Sigmoid colon (tissue), 7 donors: Measurements from ENCODE around the gene TMOD3. TPM values are rescaled to one million over a fixed set of nuclear protein-coding genes. Genes with fewer than 3 reads are reported as not detected.
A peak's percentile ranks its signal among the peaks of the same experiment; 100 is the strongest.

Experiments
- DNase-seq: peaks from one replicate; pipeline ENCODE4 v3.0.0-alpha.2; 2019
- H3K27ac ChIP-seq, 4 donors: fragments of 200-600 bp; sonication (generic); one replicate each; pipeline ENCODE4 v1.5.1; 2016 to 2019; ENCODE audit warnings: mild to moderate bottlenecking in 1 of 4
- H3K27me3 ChIP-seq, 3 donors: fragments of 200-600 bp; sonication (generic); one replicate each; pipeline ENCODE4 v1.5.1; 2019; ENCODE audit warnings: mild to moderate bottlenecking in 1 of 3
- H3K36me3 ChIP-seq, 4 donors: fragments of 200-600 bp; sonication (generic); one replicate each; pipeline ENCODE4 v1.5.1; 2016 to 2019
- H3K4me1 ChIP-seq, 4 donors: fragments of 200-600 bp; sonication (generic); one replicate each; pipeline ENCODE4 v1.5.1; 2017 to 2019
- H3K4me3 ChIP-seq, 4 donors: fragments of 200-600 bp; sonication (generic); one replicate each; pipeline ENCODE4 v1.5.1; 2017 to 2019; ENCODE audit warnings: mild to moderate bottlenecking in 2 of 4, moderate library complexity in 1 of 4
- H3K9me3 ChIP-seq, 4 donors: fragments of 200-600 bp in 3 of 4; sonication (generic) in 3 of 4; one replicate each; pipeline versions ENCODE4 v1.5.1 to v1.6.1; 2013 to 2019
- CTCF ChIP-seq, 4 experiments: fragments of 450-650 bp in 3 of 4; fragments of 200-600 bp in 1 of 4; IDR thresholded peaks; one replicate each; pipeline ENCODE4 v1.5.1; 2016 to 2019; ENCODE audit warnings: antibody characterized with exemption in 4 of 4, mild to moderate bottlenecking in 3 of 4, moderate library complexity in 2 of 4
- EP300 ChIP-seq, 4 donors: sonication (generic); formaldehyde crosslinking; IDR thresholded peaks; one replicate each; pipeline ENCODE4 v1.6.1; 2017; ENCODE audit warnings: antibody characterized with exemption in 4 of 4
- POLR2A ChIP-seq, 2 donors: fragments of 450-650 bp; IDR thresholded peaks; one replicate each; pipeline ENCODE4 v1.6.1; 2016; ENCODE audit warnings: antibody characterized with exemption in 2 of 2, mild to moderate bottlenecking in 2 of 2, moderate library complexity in 2 of 2
- POLR2AphosphoS5 ChIP-seq, 4 donors: sonication (generic); formaldehyde crosslinking; IDR thresholded peaks; one replicate each; pipeline ENCODE4 v1.6.1; 2017; ENCODE audit warnings: antibody characterized with exemption in 4 of 4
- WGBS, 2 donors: extraction: QIAGEN DNeasy Blood & Tissue Kit; methylation state at CpG; one replicate each; pipeline ENCODE4 v1.1.7; 2013; 5-methylcytosine and 5-hydroxymethylcytosine counted together
- intact Hi-C: fragments of 100-400 bp; cut with DNase I; formaldehyde crosslinking; loops from one replicate; pipeline ENCODE4 v1.15.1; 2023
- polyA plus RNA-seq, 3 donors: library from polyadenylated mRNA; stranded (reverse); fragments of 200-250 nt; gene quantifications; one replicate each; pipeline ENCODE4 v1.2.3, GENCODE V29; 2013
- total RNA-seq, 4 donors: library from RNA; depleted of rRNA; stranded (reverse); fragments of >200 nt; gene quantifications; one replicate each; pipeline ENCODE4 v1.1.0, GENCODE V29; 2016
- donor health status: healthy with polysubstance abuse.
- donor health status: Bipolar disorder and iron deficiency.
- donor health status: healthy.

The TMOD3 gene
- total and polyA plus RNA-seq, 7 donors, result 10.7 to 23.1 (median 15.3) TPM

- intact Hi-C loops, result no loop called here
- no peak for DNase-seq
- 84 to 90% methylated on average over 1 of the region's 1 CpG for WGBS, 2 donors
- no peak overlapping the region for H3K27ac ChIP-seq
- no peaks in the 10 kb centered on the region for H3K27me3 ChIP-seq
- H3K4me1 ChIP-seq, result peaks cover 0 to 12% (median 4%) of the 10 kb centered on the region in 4 donors
- H3K9me3 ChIP-seq, result peaks cover 0 to 3% (median 0%) of the 10 kb centered on the region in 4 donors
- TF ChIP-seq POLR2AphosphoS5 (IDR thresholded peaks at IDR 0.05) (no peak), POLR2A (IDR thresholded peaks at IDR 0.05) (no peak), CTCF (IDR thresholded peaks at IDR 0.05) (no peak)
- H3K4me3 ChIP-seq, result no peak overlapping the region
- peaks cover 4 to 53% (median 10%) of the 10 kb centered on the region in 4 donors for H3K36me3 ChIP-seq
Observed at GRCh38 chr15:51866751-51867150, 37.3 kb downstream of the TMOD3 start.

- Histone ChIP-seq H3K4me1 (peaks cover 0 to 12% (median 5%) of the 10 kb centered on the region in 4 donors), H3K4me3 (no peak overlapping the region), H3K36me3 (peaks cover 4 to 49% (median 5%) of the 10 kb centered on the region in 4 donors), H3K27ac (no peak overlapping the region), H3K9me3 (peaks cover 0 to 3% (median 0%) of the 10 kb centered on the region in 4 donors), H3K27me3 (no peaks in the 10 kb centered on the region)
- DNase-seq, result no peak
- no peak for TF ChIP-seq EP300 (IDR thresholded peaks at IDR 0.05)
- no peak for TF ChIP-seq POLR2A (IDR thresholded peaks at IDR 0.05)
- no peak for TF ChIP-seq CTCF (IDR thresholded peaks at IDR 0.05)
- no peak for TF ChIP-seq POLR2AphosphoS5 (IDR thresholded peaks at IDR 0.05)
- intact Hi-C loops, result no loop called here
- 13 to 54% methylated on average over 2 of the region's 2 CpGs for WGBS, 2 donors
Observed at GRCh38 chr15:51869060-51869421, 39.6 kb downstream of the TMOD3 start.

DNA sequence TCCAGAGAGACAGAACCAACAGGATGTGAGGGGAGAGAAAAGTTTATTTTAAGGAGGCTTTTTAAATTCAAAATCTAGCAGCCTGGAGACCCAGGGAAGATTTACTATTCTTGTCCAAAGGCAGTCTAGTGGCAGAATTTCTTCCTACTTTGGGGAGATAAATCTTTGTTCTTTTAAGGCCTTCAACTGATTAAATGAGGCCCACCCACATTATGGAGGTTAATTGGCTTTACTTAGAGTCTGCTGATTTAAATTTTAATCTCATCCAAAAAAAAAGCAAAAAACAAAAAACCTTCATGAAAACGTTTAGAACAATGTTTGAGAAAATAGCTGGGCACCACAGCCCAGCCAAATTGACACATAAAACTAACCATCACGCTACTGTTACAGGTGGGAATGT lies 41.3 kb downstream of the TMOD3 start:
- H3K4me3 ChIP-seq, result no peak overlapping the region
- H3K27me3 ChIP-seq, result no peaks in the 10 kb centered on the region
- H3K4me1 ChIP-seq, result peaks cover 0 to 23% (median 16%) of the 10 kb centered on the region in 4 donors
- no peak for DNase-seq
- WGBS, 2 donors, result 77 to 86% methylated on average over 2 of the region's 2 CpGs
- TF ChIP-seq POLR2AphosphoS5 (IDR thresholded peaks at IDR 0.05) (no peak), CTCF (IDR thresholded peaks at IDR 0.05) (no peak), POLR2A (IDR thresholded peaks at IDR 0.05) (no peak), EP300 (IDR thresholded peaks at IDR 0.05) (no peak)
- H3K36me3 ChIP-seq, result peaks cover 0 to 35% (median 5%) of the 10 kb centered on the region in 4 donors
- peaks cover 0 to 3% (median 0%) of the 10 kb centered on the region in 4 donors for H3K9me3 ChIP-seq
- intact Hi-C loops, result no loop called here
- no peak overlapping the region for H3K27ac ChIP-seq

DNA sequence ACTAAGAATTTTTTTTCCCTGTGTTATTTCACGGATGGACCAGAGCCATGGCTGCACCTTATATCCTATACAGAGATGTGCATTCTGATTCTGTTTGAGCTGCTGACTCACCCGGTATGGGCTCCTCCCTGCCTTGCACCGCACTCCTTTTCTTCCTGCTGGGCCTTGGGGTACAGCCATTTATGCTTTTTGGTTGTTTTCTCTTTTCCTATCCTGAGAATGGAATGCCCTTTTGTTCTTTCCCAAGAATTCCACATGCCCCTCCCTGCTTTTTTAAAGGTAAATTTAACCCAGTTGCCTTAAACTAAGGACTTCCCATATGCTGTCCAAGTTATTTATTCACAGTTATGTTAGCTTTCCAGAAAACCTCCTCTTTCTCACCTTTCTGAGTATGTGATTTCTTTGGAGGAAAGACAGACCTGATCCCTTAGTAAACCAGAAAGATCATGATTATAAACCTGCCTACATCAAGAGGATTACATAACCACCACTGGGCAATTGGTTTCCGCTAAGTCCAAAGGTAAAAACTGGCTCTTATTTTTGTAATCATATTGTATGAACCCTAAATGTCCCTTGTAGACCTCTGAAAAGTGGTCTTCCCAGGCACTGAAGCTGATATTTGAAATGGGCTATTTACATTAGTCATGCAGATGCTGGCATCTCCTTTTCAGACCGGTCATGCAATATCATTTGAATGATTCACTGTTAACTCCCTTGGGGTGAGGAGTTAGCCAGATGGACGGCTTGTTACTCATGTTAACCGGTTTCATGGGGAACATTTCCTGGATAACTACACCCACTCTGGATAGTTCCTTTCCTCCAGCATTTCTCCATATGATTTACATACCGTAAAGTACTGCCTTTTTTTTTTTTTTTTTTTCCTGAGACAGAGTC lies 45.5 kb downstream of the TMOD3 start:
- H3K9me3 ChIP-seq, result peaks cover 0 to 3% (median 0%) of the 10 kb centered on the region in 4 donors
- TF ChIP-seq EP300 (IDR thresholded peaks at IDR 0.05), result no peak
- TF ChIP-seq POLR2AphosphoS5 (IDR thresholded peaks at IDR 0.05), result peak in 2 of 4 donors; percentile 8 to 58
- peaks cover 0 to 24% (median 5%) of the 10 kb centered on the region in 4 donors for H3K36me3 ChIP-seq
- intact Hi-C loops, result no loop called here
- no peaks in the 10 kb centered on the region for H3K27me3 ChIP-seq
- DNase-seq, result peak; percentile 67
- 29 to 65% methylated on average over 8 of the region's 8 CpGs for WGBS, 2 donors
- peak overlapping the region; percentile 34 to 52 (median 41) for H3K27ac ChIP-seq
- H3K4me3 ChIP-seq, result no peak overlapping the region
- peaks cover 0 to 32% (median 25%) of the 10 kb centered on the region in 4 donors for H3K4me1 ChIP-seq

- intact Hi-C loops, result no loop called here
- Histone ChIP-seq H3K4me1 (peaks cover 0 to 38% (median 30%) of the 10 kb centered on the region in 4 donors), H3K27ac (peak overlapping the region in 2 of 4 donors; percentile 43 to 52)
Observed at GRCh38 chr15:51876169-51876568, 46.7 kb downstream of the TMOD3 start.

More at GRCh38 chr15:51876169-51876568, 46.7 kb downstream of the TMOD3 start:
- no peaks in the 10 kb centered on the region for H3K27me3 ChIP-seq
- H3K36me3 ChIP-seq, result peaks cover 0 to 12% (median 0%) of the 10 kb centered on the region in 4 donors
- no peak for TF ChIP-seq CTCF (IDR thresholded peaks at IDR 0.05)
- no peak for TF ChIP-seq EP300 (IDR thresholded peaks at IDR 0.05)
- TF ChIP-seq POLR2A (IDR thresholded peaks at IDR 0.05), result no peak
- no peak for TF ChIP-seq POLR2AphosphoS5 (IDR thresholded peaks at IDR 0.05)
- H3K4me3 ChIP-seq, result no peak overlapping the region
- DNase-seq, result no peak
- no peaks in the 10 kb centered on the region for H3K9me3 ChIP-seq
- WGBS, 2 donors, result 85 to 96% methylated on average over 5 of the region's 5 CpGs
